ENCODE measurements around the gene FGFR2. TPM values are rescaled to one million over a fixed set of nuclear protein-coding genes. Genes with fewer than 3 reads are reported as not detected.

FGFR2 gene
- total RNA-seq, 4 donors from 2014 or later, result 22.5 to 58.0 (median 44.4) TPM

GRCh38 chr10:121639416-121639815 lies 41.2 kb upstream of the FGFR2 start:
- TF ChIP-seq POLR2A (IDR thresholded peaks at IDR 0.05), result no peak
- TF ChIP-seq, protein P1, sequence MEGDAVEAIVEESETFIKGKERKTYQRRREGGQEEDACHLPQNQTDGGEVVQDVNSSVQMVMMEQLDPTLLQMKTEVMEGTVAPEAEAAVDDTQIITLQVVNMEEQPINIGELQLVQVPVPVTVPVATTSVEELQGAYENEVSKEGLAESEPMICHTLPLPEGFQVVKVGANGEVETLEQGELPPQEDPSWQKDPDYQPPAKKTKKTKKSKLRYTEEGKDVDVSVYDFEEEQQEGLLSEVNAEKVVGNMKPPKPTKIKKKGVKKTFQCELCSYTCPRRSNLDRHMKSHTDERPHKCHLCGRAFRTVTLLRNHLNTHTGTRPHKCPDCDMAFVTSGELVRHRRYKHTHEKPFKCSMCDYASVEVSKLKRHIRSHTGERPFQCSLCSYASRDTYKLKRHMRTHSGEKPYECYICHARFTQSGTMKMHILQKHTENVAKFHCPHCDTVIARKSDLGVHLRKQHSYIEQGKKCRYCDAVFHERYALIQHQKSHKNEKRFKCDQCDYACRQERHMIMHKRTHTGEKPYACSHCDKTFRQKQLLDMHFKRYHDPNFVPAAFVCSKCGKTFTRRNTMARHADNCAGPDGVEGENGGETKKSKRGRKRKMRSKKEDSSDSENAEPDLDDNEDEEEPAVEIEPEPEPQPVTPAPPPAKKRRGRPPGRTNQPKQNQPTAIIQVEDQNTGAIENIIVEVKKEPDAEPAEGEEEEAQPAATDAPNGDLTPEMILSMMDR (IDR thresholded peaks at IDR 0.05), result no peak
- Histone ChIP-seq H3K27ac (no peak overlapping the region), H3K4me3 (no peak overlapping the region), H3K9me3 (peaks cover 0 to 11% (median 3%) of the 10 kb centered on the region in 3 donors), H3K36me3 (no peaks in the 10 kb centered on the region), H3K27me3 (no peaks in the 10 kb centered on the region), H3K4me1 (no peaks in the 10 kb centered on the region)
- DNase-seq, result no peak
- intact Hi-C loops (cut with DNase I), result no loop called here

GRCh38 chr10:121637437-121637836 lies 39.2 kb upstream of the FGFR2 start:
- peaks cover 0 to 8% (median 0%) of the 10 kb centered on the region in 3 donors for H3K4me1 ChIP-seq
- WGBS, 2 donors, result 89 to 95% methylated on average over 1 of the region's 1 CpG
- TF ChIP-seq POLR2A (IDR thresholded peaks at IDR 0.05), result no peak
- TF ChIP-seq, protein P1 (IDR thresholded peaks at IDR 0.05), result no peak
- no peaks in the 10 kb centered on the region for H3K36me3 ChIP-seq
- H3K27ac ChIP-seq, result no peak overlapping the region
- H3K9me3 ChIP-seq, result peaks cover 0 to 11% (median 3%) of the 10 kb centered on the region in 3 donors
- H3K27me3 ChIP-seq, result no peaks in the 10 kb centered on the region
- intact Hi-C loops (cut with DNase I), result no loop called here
- no peak for DNase-seq
- H3K4me3 ChIP-seq, result no peak overlapping the region

DNA sequence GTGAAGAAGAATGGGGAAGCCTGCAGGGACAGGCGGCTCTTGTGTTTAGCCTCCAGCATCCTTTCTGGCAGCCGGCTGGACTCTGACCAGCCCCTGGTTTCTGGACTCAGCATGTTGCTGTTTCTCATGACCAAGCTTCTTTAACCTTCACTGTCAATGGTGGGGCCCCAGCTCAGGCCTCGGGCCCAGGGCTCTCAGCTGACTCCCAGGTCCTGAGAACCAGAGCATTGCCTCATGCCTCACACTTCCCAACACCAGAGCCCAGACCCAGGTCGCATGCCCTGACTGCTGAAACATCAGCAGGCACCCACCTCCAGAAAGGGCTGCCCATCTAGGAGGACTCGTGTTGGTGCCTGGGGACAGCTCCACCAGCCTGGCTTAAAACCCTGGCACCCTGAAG lies 34.8 kb upstream of the FGFR2 start:
- WGBS, 2 donors, result 55 to 56% methylated on average over 2 of the region's 5 CpGs
- H3K36me3 ChIP-seq, result no peaks in the 10 kb centered on the region
- TF ChIP-seq, protein P1 (IDR thresholded peaks at IDR 0.05), result no peak
- TF ChIP-seq POLR2A (IDR thresholded peaks at IDR 0.05), result no peak
- intact Hi-C loops (cut with DNase I), result no loop called here
- H3K4me3 ChIP-seq, result no peak overlapping the region
- no peak for DNase-seq
- peaks cover 11 to 45% (median 23%) of the 10 kb centered on the region in 3 donors for H3K4me1 ChIP-seq
- no peak overlapping the region for H3K27ac ChIP-seq
- peaks cover 0 to 11% (median 0%) of the 10 kb centered on the region in 3 donors for H3K9me3 ChIP-seq
- H3K27me3 ChIP-seq, result no peaks in the 10 kb centered on the region

GRCh38 chr10:121631365-121632029 lies 33.3 kb upstream of the FGFR2 start:
- H3K27me3 ChIP-seq, result no peaks in the 10 kb centered on the region
- no peaks in the 10 kb centered on the region for H3K36me3 ChIP-seq
- peak overlapping the region in 3 of 4 donors; percentile 42 to 47 (median 46) for H3K27ac ChIP-seq
- no peak for DNase-seq
- 19 to 35% methylated on average over 8 of the region's 8 CpGs for WGBS, 2 donors
- no peak overlapping the region for H3K4me3 ChIP-seq
- peaks cover 13 to 60% (median 33%) of the 10 kb centered on the region in 3 donors for H3K4me1 ChIP-seq
- intact Hi-C loops (cut with DNase I), result no loop called here
- TF ChIP-seq POLR2A (IDR thresholded peaks at IDR 0.05), result no peak
- TF ChIP-seq, protein P1 (IDR thresholded peaks at IDR 0.05), result no peak
- H3K9me3 ChIP-seq, result no peaks in the 10 kb centered on the region

DNA sequence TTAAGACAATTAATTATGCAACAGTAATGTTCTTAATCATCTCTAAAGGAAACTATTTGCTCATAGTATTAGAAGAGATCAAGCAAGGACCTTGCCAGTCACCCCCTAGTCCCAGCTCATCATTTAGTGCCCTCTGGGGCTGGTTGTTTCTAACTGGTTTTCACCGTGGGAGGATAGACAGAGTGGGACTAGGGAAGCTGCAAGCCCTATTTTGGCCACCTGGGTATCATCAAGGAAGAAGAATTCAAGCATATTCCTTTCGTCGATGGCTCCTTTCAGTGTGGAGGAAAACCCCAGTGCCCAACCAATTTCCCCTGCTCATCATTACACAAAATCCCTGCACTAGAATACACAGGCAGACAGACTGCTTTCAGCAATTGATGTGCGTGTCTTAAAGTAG lies 30.6 kb upstream of the FGFR2 start:
- H3K9me3 ChIP-seq, result no peaks in the 10 kb centered on the region
- intact Hi-C loops (cut with DNase I), result no loop called here
- H3K4me3 ChIP-seq, result no peak overlapping the region
- WGBS, 2 donors, result 40 to 50% methylated on average over 4 of the region's 4 CpGs
- DNase-seq, result no peak
- no peak for TF ChIP-seq POLR2A (IDR thresholded peaks at IDR 0.05)
- TF ChIP-seq, protein P1 (IDR thresholded peaks at IDR 0.05), result peak in 1 of 6 experiments; percentile 26
- H3K27ac ChIP-seq, result peak overlapping the region; percentile 61 to 86 (median 73)
- H3K36me3 ChIP-seq, result no peaks in the 10 kb centered on the region
- no peaks in the 10 kb centered on the region for H3K27me3 ChIP-seq
- H3K4me1 ChIP-seq, result peaks cover 13 to 86% (median 47%) of the 10 kb centered on the region in 3 donors
